ENCODE data around the gene IRX2. TPM values are rescaled to one million over a fixed set of nuclear protein-coding genes. Genes with fewer than 3 reads are reported as not detected.

IRX2 gene
- total RNA-seq, 1 donor from 2014 or later = 7.7 TPM

DNA sequence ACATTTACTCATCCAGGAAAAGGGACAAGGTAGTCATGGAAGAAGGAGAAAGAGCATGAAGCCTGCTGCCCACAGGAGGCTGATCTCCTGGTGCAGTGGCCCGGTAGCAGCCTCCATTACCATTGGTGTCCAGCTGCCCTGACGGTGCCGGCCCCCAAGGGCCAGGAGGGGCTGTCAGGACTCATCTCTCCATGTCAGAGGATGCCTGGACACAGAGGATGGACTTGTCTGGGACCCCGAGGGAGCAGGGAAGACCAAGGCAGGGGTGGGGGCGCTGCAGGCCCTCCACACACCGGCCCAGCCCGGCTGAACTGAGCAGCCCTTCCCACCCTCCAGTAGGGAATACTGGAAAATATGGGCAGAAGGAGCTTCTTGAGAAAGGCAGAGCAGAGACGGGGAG is 52.2 kb downstream of the IRX2 start:
- no peak for DNase-seq (ENCODE audit: low read depth)

DNA sequence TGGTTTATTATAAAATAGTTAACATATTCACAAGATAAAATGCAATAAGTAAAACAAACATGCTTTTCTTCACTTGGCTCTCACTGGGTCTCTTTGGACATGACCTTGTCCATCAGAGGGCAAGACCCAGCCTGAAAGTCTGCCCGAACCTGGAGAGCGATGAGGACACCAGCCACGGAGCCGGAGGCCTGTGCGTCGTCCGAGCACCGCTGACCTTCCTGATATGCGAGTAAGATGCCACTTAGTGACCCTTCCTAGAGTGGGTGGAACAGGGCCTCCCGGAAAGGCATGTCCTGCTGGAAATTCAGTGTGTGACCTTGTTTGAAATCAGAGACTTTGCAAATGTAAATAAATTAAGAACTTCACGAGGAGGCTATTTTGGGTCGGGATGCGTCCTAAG is 52.9 kb downstream of the IRX2 start:
- DNase-seq (ENCODE audit: low read depth) = no peak

DNA sequence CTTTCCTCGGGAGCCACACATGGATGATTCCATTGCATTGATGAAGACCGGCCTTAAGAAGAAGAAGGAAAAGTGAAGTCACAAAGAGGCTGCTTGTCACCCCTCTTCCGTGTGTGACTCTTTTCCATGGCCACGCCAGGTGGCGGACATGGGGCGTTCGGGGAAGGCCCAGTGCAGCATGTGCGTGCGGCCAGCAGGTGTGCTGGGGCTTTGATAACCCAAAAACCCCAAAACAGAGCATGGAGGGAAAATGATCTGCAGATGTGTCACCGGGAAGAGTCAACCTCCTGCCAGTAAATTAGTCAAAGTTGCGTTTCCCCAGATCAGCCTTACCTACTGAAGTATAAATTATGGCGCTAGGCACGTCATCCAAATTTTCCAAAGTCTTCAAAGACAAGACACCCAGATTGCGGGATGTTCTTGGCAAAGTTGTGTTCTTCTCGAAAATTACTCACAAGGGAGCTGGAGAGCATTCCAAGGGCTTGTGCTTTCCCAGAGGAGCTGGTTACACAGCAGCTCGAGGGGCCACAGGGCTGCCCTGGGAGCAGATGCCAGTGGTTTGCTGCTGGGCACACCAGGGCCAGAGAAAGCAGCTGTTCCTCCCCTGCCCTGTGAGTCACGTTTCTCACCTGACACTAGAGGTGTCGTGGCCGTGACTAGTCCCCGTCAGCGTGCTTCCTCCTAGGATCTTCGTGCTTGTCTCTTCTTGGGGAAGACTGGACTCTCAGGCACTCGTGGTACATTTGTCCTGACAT is 53.9 kb downstream of the IRX2 start:
- DNase-seq (ENCODE audit: low read depth) = no peak

DNA sequence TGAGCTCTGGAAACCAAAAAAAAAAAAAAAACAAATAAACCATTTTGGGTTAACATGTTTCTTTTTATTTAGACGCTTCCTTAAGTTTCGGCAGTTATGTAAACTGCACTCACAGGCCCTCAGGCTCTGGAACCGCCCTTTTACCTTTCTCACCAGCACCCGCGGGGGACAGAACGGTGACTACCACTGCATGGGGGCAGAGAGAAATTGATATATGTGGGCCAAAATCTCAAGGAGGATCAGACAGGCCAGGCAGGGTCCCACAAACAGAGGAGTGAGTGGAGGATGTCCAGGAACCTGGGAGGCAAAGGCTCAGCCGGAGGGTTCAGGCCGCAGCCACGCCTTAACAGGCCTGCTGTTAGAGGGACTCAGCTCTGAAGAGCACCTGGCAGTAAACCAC is 54.4 kb downstream of the IRX2 start:
- DNase-seq (ENCODE audit: low read depth) = no peak
